Muscle layer of duodenum (tissue), 2 donors: Measurements from ENCODE around the gene CFP.

Experiments used
- H3K27ac ChIP-seq: one replicate; pipeline ENCODE4 v1.7.0; 2013; ENCODE audit warnings: mild to moderate bottlenecking, low read length
- H3K27me3 ChIP-seq: one replicate; pipeline ENCODE4 v1.7.0; 2013; ENCODE audit warnings: low read depth, mild to moderate bottlenecking, control low read depth, low read length
- H3K36me3 ChIP-seq, 2 donors: one replicate each; pipeline ENCODE4 v1.7.0; 2013; ENCODE audit warnings: low read length in 2 of 2, control low read depth in 1 of 2, mild to moderate bottlenecking in 1 of 2; ENCODE audit not compliant: insufficient read depth in 2 of 2, control insufficient read depth in 1 of 2
- H3K4me1 ChIP-seq, 2 donors: one replicate each; pipeline ENCODE4 v1.7.0; 2013; ENCODE audit warnings: low read length in 2 of 2, mild to moderate bottlenecking in 2 of 2, control low read depth in 1 of 2, moderate library complexity in 1 of 2; ENCODE audit not compliant: insufficient read depth in 2 of 2, control insufficient read depth in 1 of 2
- H3K4me3 ChIP-seq, 2 donors: one replicate each; pipeline ENCODE4 v1.7.0; 2013; ENCODE audit warnings: low read length in 2 of 2, low read depth in 1 of 2, mild to moderate bottlenecking in 1 of 2
- H3K9me3 ChIP-seq, 2 donors: one replicate each; pipeline ENCODE4 v1.7.0; 2013; ENCODE audit warnings: low read length in 2 of 2, control low read depth in 1 of 2, mild to moderate bottlenecking in 1 of 2; ENCODE audit not compliant: control insufficient read depth in 1 of 2
- donor health status: healthy.

The CFP gene

GRCh38 chrX:47619486-47620302 is 10.0 kb downstream of the CFP start, which contains the start of gene SYN1:
TSS of gene SYN1 (minus strand) at chrX:47619857. CDS start at chrX:47619728, 129 bp downstream.
- peak within 1 kb of the TSS in 1 of 2 donors; percentile 47 for H3K4me3 ChIP-seq
- H3K4me1 ChIP-seq: peaks cover 0 to 6% of the 10 kb centered on the region in 2 donors
- no peak within 1 kb of the TSS for H3K27ac ChIP-seq
- H3K9me3 ChIP-seq: no peaks in the 10 kb centered on the region
- H3K36me3 ChIP-seq: no peaks in the 10 kb centered on the region
- H3K27me3 ChIP-seq: no peaks in the 10 kb centered on the region

- H3K4me1 ChIP-seq: peaks cover 0 to 6% of the 10 kb centered on the region in 2 donors
- H3K9me3 ChIP-seq: no peaks in the 10 kb centered on the region
- H3K36me3 ChIP-seq: no peaks in the 10 kb centered on the region
- H3K27me3 ChIP-seq: no peaks in the 10 kb centered on the region
- H3K4me3 ChIP-seq: peak overlapping the region in 1 of 2 donors; percentile 47
- H3K27ac ChIP-seq: no peak overlapping the region
Observed at GRCh38 chrX:47618923-47619485, 10.7 kb downstream of the CFP start.

- no peak overlapping the region for H3K27ac ChIP-seq
- H3K9me3 ChIP-seq: no peaks in the 10 kb centered on the region
- no peak overlapping the region for H3K4me3 ChIP-seq
- H3K27me3 ChIP-seq: no peaks in the 10 kb centered on the region
- no peaks in the 10 kb centered on the region for H3K36me3 ChIP-seq
- H3K4me1 ChIP-seq: peaks cover 0 to 4% of the 10 kb centered on the region in 2 donors
Observed at GRCh38 chrX:47614618-47615017, 15.1 kb downstream of the CFP start.

- no peaks in the 10 kb centered on the region for H3K9me3 ChIP-seq
- no peaks in the 10 kb centered on the region for H3K36me3 ChIP-seq
- H3K27me3 ChIP-seq: no peaks in the 10 kb centered on the region
- H3K27ac ChIP-seq: no peak overlapping the region
- no peaks in the 10 kb centered on the region for H3K4me1 ChIP-seq
- H3K4me3 ChIP-seq: no peak overlapping the region
Observed at GRCh38 chrX:47613082-47613481, 16.6 kb downstream of the CFP start.

- Histone ChIP-seq H3K9me3 (no peaks in the 10 kb centered on the region), H3K4me3 (no peak overlapping the region), H3K27ac (no peak overlapping the region), H3K27me3 (no peaks in the 10 kb centered on the region), H3K4me1 (no peaks in the 10 kb centered on the region), H3K36me3 (no peaks in the 10 kb centered on the region)
Observed at GRCh38 chrX:47612418-47612817, 17.3 kb downstream of the CFP start.

GRCh38 chrX:47611926-47612325 is 17.8 kb downstream of the CFP start:
- Histone ChIP-seq H3K27ac (no peak overlapping the region), H3K4me1 (no peaks in the 10 kb centered on the region), H3K9me3 (no peaks in the 10 kb centered on the region), H3K36me3 (no peaks in the 10 kb centered on the region), H3K4me3 (no peak overlapping the region), H3K27me3 (no peaks in the 10 kb centered on the region)

GRCh38 chrX:47611489-47611888 is 18.2 kb downstream of the CFP start:
- Histone ChIP-seq H3K4me3 (no peak overlapping the region), H3K27me3 (no peaks in the 10 kb centered on the region), H3K36me3 (no peaks in the 10 kb centered on the region), H3K9me3 (no peaks in the 10 kb centered on the region), H3K4me1 (no peaks in the 10 kb centered on the region), H3K27ac (no peak overlapping the region)

- no peaks in the 10 kb centered on the region for H3K9me3 ChIP-seq
- H3K4me1 ChIP-seq: no peaks in the 10 kb centered on the region
- no peaks in the 10 kb centered on the region for H3K36me3 ChIP-seq
- no peaks in the 10 kb centered on the region for H3K27me3 ChIP-seq
- no peak overlapping the region for H3K4me3 ChIP-seq
- no peak overlapping the region for H3K27ac ChIP-seq
Observed at GRCh38 chrX:47610511-47610910, 19.2 kb downstream of the CFP start.

- Histone ChIP-seq H3K4me1 (no peaks in the 10 kb centered on the region), H3K27ac (no peak overlapping the region), H3K9me3 (no peaks in the 10 kb centered on the region), H3K36me3 (no peaks in the 10 kb centered on the region), H3K4me3 (no peak overlapping the region), H3K27me3 (no peaks in the 10 kb centered on the region)
Observed at GRCh38 chrX:47608130-47608810, 21.5 kb downstream of the CFP start.

- no peak overlapping the region for H3K27ac ChIP-seq
- no peaks in the 10 kb centered on the region for H3K9me3 ChIP-seq
- no peaks in the 10 kb centered on the region for H3K27me3 ChIP-seq
- H3K4me3 ChIP-seq: no peak overlapping the region
- H3K4me1 ChIP-seq: no peaks in the 10 kb centered on the region
- no peaks in the 10 kb centered on the region for H3K36me3 ChIP-seq
Observed at GRCh38 chrX:47607091-47607490, 22.6 kb downstream of the CFP start.

GRCh38 chrX:47605024-47605423 is 24.7 kb downstream of the CFP start:
- Histone ChIP-seq H3K27me3 (no peaks in the 10 kb centered on the region), H3K4me3 (no peak overlapping the region), H3K9me3 (no peaks in the 10 kb centered on the region), H3K27ac (no peak overlapping the region), H3K4me1 (no peaks in the 10 kb centered on the region), H3K36me3 (no peaks in the 10 kb centered on the region)
